Activated CD4-positive, alpha-beta T cell treated with anti-CD3 and anti-CD28 coated beads, Interleukin-2, Interleukin-6, amounts not matched to agents 100 ng/mL and 50 ng/mL, durations not matched to agents 16 hours and 8 hours (primary cell): ENCODE measurements around the gene KRIT1.

Experiments used
- DNase-seq: peaks from one replicate; pipeline ENCODE4 v3.0.0-alpha.2; 2020

Gene KRIT1

DNA sequence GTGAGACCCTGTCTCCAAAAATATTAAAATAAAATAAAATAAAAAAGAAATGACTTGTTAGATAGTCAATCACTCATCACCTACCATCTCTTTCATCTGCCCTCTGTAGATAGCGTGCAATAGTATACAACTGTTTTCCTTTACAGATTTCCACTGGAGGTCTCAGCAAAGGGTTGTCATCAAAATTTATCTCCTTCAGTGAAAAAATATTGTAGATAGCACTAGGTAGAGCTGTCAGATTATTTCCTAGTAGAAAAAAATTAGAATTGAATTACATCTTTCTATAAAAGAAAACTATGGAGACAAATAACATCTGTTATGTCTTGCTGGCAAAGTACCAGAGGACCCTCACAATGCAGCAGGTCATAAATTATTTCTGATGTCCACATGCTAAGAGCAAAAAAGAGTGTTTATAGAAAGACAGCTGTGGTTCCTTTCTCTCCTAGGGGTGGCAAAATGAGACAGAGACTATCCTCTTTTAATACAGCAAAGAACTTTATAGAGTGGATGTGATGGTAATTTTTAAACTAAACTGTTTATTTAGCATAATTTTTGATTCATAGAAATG, 95.2 kb downstream of the KRIT1 start:
- DNase-seq: no peak

DNA sequence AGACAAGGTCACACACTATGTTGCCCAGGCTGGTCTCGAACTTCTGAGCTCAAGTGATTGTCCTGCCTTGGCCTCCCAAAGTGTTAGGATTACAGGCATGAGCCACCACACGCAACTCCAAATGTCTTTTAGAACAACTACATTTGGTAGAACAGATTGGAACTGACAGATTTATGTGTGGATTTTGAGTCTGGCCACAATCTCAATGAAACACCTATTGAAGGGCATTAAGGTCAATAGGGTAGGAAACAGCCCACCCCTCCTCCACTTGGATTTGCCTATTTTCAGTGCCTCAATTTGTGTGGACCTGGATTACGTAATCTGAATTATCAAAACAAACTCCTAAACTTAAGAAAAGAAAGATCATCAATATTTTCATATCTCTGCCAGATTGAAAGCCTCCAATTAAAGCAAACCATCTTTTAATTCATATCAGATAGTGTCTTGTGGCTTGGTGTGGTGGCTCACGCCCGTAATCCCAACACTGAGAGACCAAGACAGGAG, 95.9 kb downstream of the KRIT1 start:
- DNase-seq: no peak
